Spleen (tissue), 7 donors: ENCODE data around the gene MMP20.

ENCODE experiments used
- CTCF ChIP-seq, 11 experiments: fragments of 200-600 bp in 7 of 11; fragments of 450-650 bp in 4 of 11; sonication (generic) in 4 of 11; IDR thresholded peaks in 8 of 11; conservative IDR thresholded peaks in 3 of 11; 1 replicate in 7 of 11; 2 replicates in 4 of 11; pipeline versions ENCODE4 v1.4.0 to v1.8.0; 2016 to 2021; ENCODE audit warnings: antibody characterized with exemption in 11 of 11, inconsistent platforms in 4 of 11, mild to moderate bottlenecking in 1 of 11
- POLR2A ChIP-seq, 3 donors: fragments of 450-650 bp; IDR thresholded peaks; one replicate each; pipeline ENCODE4 v1.5.1; 2017; ENCODE audit warnings: antibody characterized with exemption in 3 of 3, mild to moderate bottlenecking in 1 of 3
- donor health status: DM: no; HTN: no; CAD: no; lungs with moderate emphysema.
- donor health status: DM: no; HTN: no; CAD: no.
- donor health status: DM: no; HTN: no; CAD: no.

- TF ChIP-seq CTCF (IDR thresholded peaks at IDR 0.05 in 8 of 11, conservative IDR thresholded peaks at IDR 0.05 in 3 of 11) (no peak), POLR2A (IDR thresholded peaks at IDR 0.05) (no peak)
Observed at GRCh38 chr11:102611291-102611690, 13.8 kb downstream of the MMP20 start.
